CD4-positive, alpha-beta T cell treated with Interleukin-6 for 4 hours (primary cell): ENCODE results near the gene WWC1.

Source experiments
- DNase-seq: peaks from one replicate; pipeline ENCODE4 v3.0.0-alpha.2; 2020; ENCODE audit warnings: mixed read lengths

The WWC1 gene

DNA sequence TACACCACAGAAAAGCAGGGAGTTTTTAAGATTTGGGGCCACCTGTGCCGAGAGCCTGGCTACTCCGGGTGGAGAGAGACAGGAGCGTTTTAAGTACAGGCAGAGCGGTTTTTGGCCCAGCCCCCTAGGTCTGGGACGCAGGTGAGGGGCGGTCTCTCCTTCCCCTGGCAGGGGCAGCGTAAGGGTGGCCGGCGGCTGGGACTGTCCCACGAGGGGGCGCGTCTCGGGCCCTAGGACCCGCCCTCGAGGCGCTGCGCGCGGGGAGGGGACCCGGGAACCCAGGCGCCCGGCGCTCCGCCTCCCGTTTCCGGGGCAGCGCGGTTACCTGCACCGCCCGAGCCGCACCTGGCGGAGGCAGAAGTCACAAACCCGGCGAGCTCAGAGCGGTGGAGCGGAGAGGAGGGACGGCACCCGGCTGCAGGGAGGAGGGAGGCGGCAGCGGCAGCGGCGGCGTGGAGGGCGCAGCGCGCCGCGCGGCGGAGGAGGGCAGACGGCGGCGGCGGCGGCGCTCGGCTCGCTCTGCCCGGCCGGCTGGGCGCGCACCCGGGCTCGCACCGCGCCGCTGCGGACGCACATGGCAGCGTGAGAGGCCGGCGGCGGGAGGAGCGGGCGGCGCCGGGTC is at the start of gene WWC1:
Gene WWC1, plus strand, starts transcription at position 304 of the 622 bp plus-strand sequence. CDS start 508 bp downstream, outside the sequence.
- peak; percentile 60 for DNase-seq

DNA sequence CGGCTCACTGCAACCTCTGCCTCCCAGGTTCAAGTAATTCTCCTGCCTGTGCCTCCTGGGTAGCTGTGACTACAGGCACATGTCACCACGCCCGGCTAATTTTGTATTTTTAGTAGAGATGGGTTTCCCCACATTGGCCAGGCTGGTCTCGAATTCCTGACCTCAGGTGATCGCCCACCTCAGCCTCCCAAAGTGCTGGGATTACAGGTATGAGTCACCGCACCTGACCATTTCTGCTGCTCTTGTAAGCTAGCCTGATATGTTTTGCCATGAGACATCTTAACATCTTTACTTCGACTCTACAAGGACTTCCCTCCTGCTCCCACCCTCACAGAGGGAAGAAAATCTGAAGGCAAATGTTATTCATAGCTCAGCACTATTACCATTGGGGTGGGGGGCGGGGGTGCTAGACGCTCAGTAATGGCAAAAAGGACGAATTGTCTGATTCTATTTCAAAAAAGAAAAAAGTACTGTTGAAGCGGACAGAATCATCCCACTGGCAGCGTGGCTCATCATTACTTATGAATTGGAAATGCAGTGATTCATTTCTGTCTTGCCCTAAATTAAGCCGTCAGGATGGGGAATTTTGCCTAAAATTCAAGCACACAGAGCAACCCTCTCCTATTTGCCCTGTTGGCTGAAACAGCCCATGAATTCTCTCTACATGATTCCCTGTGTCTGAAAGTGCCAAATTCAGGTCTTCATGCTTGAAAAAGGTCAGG is 46.4 kb upstream of the WWC1 start:
- DNase-seq: no peak

DNA sequence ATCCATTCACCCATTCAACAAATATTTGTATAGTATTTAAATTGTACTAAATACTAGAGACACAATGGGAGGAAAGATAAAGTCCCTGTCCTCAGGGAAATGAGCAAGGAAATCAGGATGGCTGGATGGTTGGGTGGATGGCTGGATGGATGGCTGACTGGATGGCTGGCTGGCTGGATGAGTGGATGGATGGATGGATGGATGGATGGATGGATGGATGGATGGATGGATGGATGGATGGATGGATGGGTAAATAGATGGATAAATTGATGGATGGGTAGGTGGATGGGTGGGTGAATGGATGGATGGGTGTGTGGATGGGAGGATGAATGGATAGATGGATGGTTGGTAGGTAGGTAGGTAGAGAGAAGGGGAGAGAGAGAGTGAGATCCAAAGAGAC is 41.5 kb upstream of the WWC1 start:
- no peak for DNase-seq

DNA sequence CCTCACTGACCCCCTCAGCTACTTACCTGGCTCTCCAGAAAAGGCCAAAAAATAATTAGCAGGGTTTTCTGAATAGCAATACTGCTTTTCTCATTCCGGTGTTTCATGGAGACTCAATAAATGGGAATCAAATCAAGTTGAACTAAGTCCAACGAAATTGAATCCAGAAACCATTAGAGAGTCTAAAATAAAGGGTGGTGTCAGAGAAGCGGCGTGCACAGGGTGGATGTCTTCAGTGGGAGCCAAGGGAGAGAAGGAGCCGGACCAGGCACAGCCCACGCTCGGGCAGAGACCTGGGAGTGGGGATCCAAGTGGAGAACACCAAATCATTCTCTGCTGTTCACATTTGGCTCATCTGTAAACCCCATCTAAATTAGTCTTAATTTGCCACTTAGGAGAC is 40.2 kb upstream of the WWC1 start:
- no peak for DNase-seq

DNA sequence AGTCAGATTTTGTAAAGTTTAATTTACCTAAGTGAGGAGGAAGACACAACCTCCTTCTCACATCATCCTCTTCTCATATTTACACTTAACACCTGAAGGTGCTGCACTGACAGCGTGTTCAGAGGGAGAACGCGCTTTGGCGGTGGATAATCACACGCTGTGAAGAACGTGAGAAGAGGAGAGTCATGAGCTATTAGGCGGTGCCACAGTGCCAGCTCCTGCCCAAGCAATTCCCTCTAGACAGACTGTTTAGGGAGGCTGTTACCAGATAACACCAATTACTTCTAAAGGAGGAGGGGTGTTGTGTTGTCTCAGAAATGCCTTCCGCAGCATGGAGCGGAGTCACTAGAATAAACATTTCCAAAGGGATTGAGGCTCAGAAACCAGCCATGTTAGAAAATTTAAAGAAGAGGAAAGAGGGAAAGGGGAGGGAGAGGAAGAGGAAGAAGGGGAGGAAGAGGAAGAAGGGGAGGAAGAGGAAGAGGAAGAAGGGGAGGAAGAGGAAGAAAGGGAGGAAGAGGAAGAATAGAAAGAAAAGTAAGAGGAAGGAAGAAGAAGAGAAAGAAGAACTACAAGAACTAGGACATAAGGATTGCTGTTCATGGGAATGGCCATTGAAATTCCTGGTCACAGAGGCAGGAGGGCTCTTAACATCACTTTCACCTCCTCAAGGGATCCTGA is 37.3 kb upstream of the WWC1 start:
- DNase-seq: no peak

DNA sequence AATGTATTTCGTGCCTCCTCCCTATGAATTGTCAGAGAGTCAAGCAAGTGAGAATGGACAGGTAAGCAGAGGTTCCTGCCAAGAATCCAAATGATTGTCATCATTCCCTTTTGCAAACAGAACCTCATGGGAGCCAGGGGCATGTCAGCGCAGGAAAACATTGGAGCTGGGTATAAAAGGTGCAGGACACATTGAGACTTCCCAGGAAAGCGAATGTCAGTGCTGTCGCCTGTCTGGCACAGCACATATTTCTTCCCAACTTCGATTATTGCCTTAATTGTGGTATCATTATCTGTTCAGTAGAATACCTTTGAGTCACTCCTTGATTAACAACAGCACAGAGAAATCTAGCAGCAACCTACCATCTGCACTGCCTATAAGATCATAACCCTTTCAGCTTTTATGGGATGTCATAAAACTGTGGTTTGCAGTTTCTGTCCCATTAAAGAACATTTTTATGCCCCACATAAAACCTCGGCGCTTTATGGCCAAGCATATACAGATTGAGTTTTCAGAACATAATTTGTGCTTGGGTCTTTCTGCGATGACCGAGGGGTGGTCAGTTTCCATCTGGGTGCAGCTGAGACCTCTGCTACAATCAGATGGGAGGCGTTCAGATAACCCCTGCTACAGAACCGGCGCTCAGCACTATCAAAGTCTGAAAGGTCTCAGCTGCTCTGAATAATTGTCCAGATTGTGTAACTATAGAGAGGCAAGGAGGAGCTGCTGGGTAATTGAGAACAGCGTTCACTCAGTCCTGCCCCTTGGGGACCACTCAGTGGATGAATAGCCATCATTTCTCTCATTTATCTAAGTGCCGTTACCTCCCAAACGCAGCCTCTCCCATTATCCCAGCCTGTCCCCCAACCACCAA is 30.9 kb upstream of the WWC1 start:
- no peak for DNase-seq

DNA sequence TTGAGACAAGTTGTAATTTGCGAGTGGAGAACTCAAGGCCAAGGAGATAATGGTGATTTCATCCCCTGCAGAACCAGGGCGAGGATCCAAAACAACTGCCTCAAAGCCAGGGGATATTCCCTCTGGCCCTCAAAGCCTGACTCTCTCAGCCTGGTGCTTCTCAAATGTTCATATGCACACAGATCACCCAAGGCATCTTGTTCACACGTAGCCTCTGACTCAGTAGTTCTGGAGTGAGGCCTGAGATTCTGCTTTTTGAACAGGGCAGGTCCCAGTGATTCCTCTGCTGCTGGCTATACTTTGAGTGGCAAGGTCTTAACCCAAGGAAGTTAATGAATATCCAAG is 30.2 kb upstream of the WWC1 start:
- DNase-seq: no peak

DNA sequence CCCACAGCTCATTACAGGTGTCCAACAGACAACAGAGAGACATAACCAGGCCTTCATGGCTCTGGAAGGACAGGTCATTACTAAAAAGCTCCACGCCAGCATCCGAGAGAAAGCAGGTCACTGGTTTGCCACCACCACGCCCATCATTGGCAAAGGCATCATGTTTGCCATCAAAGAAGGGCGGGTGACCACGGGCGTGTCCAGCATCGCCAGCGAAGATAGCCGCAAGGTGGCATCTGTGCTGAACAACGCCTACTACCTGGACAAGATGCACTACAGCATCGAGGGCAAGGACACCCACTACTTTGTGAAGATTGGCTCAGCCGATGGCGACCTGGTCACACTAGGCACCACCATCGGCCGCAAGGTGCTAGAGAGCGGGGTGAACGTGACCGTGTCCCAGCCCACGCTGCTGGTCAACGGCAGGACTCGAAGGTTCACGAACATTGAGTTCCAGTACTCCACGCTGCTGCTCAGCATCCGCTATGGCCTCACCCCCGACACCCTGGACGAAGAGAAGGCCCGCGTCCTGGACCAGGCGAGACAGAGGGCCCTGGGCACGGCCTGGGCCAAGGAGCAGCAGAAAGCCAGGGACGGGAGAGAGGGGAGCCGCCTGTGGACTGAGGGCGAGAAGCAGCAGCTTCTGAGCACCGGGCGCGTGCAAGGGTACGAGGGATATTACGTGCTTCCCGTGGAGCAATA is 29.3 kb upstream of the WWC1 start:
- no peak for DNase-seq

DNA sequence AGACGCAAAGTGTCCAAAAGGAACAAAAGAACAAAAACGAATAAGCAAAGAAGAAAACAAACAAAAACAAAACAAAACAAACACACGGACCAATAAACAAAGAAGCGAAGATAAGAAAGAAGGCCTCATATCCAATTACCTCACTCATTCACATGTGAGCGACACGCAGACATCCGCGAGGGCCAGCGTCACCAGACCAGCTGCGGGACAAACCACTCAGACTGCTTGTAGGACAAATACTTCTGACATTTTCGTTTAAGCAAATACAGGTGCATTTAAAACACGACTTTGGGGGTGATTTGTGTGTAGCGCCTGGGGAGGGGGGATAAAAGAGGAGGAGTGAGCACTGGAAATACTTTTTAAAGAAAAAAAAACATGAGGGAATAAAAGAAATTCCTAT is 28.3 kb upstream of the WWC1 start:
- DNase-seq: no peak

DNA sequence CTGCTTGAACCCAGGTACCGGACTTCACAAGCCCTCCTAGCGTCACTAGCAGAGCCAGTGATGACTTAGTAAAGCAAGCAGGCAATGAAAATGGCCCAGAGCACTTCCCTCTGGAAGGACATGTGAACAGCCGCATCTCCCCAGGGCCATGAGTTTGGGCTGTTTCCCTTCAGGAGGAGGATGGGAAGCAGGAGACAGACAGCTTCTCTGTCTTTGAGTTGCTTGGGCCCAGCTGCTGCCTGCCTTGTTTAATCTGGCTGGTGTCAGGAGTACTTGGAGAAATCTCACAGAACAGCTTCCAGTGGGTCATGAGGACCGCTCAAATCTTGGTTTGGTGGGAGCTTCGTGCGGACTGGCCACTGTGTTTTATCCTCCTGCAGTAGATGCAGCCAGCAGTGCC is 25.4 kb upstream of the WWC1 start:
- DNase-seq: no peak

DNA sequence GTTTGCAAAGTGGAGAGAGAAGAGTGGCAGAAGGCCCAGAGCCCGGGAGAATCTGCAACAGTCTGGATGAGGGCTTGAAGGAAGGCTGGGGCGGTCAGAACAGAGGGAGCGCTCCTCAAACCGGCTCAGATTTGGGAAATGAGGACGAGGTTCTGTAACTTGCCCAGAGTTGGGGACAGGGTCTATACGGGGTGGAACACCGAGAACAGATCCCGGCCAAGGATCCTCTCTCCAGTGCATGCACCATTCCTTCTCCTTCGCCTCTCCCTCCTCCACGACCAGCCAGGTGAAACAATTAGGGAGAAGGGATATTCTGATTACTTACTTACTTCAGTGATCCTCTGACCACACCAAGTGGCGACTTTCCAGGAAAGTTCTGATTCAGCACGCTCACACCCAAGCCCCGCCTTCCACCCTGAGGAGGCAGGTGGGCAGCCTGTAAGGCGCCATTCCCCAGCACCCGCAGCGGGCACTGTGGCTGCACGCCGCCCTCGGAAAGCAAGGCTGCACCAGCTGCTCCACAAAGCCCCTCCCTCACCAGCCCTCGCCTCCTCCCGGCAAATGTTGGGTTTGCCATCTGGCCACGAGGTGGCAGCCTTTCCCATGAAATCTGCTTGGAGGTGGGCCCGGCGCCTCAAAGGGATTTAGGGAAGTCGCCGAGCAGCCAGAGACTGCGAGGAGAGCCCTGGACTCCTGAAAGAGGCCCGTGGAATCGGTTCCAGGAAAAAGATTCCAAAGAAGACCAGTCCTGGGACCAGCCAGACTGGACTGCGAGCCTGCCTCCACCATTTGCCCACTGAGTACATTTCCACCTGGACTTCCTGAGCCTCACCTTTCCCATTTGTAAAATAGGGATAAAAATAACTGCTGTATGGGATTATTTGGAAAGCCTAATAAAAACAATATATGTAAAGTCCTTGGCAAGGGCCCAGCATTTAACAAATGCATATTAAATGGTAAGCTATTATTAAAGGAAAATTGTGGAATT is 22.2 kb upstream of the WWC1 start:
- peak; percentile 63 for DNase-seq

DNA sequence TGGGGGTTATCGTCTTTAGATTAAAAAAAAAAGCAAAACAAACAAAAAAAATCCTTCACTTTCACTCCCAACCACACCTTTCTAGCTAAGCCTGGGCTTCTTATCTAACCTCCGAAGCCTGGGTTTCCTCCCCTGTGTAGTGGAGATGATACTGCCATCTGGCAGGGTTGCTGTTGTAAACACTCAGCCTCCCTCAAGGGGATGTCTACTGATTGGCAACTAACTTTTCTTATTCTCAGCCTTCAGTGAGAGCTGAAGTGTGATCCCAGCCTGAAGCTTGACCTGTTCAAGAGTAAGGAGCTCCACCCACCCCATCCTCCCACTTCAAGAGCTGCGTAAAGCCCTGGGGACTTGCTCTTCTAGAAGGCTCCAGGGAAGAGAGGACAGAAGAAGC is 21.5 kb upstream of the WWC1 start:
- DNase-seq: no peak

DNA sequence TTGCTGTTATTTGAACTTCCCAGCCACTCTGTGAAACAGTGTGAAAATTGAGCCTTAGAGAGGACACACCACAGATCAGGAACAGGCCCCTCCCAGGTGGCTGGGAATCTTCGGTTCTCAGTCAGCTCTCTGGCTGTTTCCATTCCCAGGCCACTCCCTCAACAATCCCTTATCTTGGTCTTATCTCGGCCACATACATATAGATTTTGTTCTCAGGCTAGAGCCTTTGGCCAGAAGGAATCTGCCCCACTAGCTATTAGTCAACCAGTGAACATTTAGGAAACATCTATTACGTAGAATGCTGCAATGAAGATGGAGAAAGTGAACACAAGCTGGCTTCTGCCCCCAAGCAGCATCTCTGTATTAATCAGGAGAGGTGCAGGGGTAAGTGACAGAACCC is 21.0 kb upstream of the WWC1 start:
- no peak for DNase-seq

DNA sequence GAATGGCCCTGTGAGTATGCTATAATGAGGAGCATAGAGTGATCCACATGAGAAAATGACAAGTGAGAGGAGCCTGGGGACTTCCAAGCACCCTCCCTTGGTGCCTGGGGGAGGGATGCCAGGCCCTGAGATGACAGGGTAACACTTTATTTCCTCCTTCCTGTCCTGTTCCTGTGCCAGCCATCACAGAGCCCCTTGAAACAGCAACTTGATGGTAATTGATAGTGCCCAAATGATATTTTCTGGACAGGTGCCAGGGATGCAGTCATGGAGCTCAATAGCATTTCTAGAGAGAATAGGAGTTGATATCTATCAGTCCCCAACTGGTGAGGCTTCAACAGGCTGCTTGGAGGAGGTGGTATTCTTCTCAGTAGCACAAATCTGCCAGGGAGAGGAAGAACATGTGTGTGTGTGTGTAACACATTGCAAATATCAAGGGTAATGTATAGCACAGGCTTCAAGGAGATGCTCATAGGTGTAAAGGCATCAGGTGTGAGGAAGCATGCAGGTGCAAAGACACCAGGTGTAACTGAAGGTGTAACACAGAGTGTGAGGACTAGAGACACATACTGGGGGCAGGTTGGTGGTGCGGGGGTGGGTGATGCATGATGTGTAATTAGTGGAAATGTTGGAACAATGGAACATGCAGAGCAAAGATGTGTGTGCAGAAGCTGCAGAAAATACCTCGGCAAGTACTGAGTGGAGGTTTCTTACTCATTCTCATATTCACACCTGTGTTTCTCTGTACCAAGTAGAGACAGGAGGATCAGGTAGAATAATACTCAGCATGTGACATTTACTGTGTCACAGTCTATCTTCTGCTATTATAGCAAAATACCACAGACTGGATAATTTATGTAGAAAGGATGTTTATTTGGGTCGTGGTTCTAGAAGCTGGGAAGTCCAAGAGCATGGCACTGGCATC is 18.1 kb upstream of the WWC1 start:
- DNase-seq: no peak

DNA sequence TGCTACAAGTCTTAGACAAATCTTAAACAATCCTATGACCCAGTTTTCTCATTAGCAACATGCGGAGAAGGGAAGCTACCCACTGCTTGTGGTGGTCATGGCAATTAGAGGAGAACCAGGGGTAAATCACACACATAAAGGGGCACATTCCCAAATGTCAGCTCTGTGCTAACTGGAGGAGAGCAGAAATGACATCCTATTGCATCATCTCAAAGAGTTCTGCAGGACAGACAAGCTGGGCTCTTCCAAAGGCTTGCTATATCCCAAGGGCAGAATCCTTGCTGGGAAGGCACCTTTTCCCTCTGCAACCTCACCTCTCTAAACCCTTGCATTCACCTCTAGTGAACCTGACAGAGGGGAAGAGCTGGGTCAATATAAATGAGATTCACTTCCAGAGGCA is 17.0 kb upstream of the WWC1 start:
- no peak for DNase-seq

DNA sequence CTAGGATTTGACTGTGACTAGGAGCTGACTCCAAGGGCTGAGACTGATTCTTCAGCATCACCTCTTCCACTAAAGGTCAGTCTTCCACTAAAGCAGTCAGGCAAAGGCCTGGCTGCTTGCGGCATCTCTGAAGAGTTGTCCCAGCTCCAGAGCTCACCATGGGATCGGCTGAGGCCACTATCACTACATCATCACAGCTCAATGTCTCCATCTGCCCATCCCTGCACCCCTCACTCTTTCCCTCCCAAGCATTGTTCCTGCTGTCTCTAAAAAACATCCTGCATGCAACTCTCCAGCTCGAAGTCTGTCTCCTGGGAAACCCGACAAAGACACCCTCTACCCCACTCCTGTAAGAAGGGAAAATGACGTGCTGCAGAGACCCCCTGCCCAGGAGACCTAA is 15.5 kb upstream of the WWC1 start:
- no peak for DNase-seq

DNA sequence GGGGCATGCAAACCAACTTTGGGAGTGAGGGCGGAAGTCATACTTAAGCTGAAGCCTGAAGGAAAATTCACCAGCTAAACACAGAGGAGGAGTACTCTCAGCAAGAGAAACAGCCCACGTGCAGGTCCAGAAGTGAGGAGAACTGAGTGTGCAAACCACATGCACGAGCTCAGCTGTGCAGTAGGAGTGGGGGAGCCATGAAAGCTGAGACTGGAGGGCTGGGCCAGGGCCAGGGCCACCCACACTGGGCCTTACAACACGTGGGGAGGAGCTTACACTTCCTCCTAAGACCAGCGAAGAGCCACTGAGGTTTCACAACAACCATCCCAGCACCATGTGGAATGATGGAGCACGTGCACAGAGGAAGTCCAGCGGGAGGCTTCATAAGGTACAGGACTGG is 9.3 kb upstream of the WWC1 start:
- DNase-seq: no peak

DNA sequence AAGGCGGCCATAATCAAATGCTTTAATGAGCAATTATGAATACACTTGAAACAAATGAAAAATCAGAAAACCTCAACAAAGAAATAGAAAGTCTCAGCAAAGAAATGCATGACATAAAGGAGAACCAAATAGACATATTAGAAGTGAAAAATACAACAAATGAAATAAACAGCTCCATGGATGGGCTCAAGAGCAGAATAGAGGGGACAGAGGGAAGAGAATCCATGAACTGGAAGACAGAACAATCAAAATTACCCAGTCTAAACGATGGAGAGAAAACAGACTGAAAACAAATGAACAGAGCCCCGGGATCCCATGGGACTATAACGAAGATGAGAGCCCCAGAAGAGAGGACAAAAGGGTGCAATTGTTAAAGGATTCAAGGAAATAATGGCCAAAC is 6.6 kb upstream of the WWC1 start:
- DNase-seq: no peak

DNA sequence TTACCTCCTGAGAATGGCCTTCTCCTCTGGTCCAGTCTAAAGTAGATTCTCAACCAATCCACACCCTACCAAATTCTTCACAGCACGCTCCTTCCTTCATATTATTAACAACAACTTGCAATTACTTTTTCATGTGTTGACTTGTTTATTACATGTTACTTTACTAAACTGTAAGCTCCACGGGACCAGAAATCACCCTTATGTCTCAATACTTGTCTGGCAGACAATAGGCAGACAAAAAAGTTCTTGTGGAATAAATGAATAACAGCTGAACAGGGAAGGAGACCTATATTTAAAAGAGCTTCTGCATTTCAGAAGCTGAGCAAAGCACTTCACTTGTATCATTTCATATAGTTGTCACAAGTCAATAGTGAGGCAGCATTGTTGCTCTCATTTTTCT is 5.7 kb upstream of the WWC1 start:
- no peak for DNase-seq

DNA sequence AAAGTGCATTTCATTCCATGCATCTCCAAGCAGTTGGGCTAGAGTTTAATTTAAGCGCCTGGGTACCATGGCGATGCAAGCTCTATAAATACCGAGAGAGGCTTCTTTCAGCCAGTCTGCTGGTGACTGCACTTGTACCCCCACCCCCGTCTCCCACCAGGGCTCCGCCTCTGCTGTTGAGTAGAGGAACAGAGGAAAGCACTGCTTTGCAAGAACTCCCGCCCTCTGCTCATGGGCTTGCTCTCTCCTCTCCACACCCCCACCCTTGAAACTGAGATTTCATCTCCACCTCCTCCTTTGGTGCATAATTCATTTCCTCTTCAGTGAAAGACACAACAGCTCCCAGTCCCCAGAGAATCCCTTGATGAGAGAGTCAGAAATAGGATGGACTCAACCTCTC is 5.1 kb upstream of the WWC1 start:
- DNase-seq: no peak
